IPS DF 6.9 (cell line): ENCODE data around the gene CYP19A1.

ENCODE experiments used
- DNase-seq: peaks from one replicate; pipeline ENCODE4 v3.0.0-alpha.2; 2013; ENCODE audit warnings: low read depth, low spot score
- H3K27ac ChIP-seq: one replicate; pipeline ENCODE4 v1.5.1; 2013; ENCODE audit warnings: low read length, control low read depth
- H3K27me3 ChIP-seq: 2 replicates; pipeline ENCODE4 v1.6.1; 2013; ENCODE audit warnings: mild to moderate bottlenecking, low read length; ENCODE audit not compliant: control insufficient read depth, insufficient read depth
- H3K36me3 ChIP-seq: 2 replicates; pipeline ENCODE4 v1.6.1; 2013; ENCODE audit warnings: low read length; ENCODE audit not compliant: control insufficient read depth, insufficient read depth
- H3K4me1 ChIP-seq: 2 replicates; pipeline ENCODE4 v1.6.1; 2013; ENCODE audit warnings: low read length; ENCODE audit not compliant: control insufficient read depth, insufficient read depth
- H3K4me3 ChIP-seq: 2 replicates; pipeline ENCODE4 v1.5.1; 2013; ENCODE audit warnings: mild to moderate bottlenecking, low read length
- H3K9me3 ChIP-seq: 2 replicates; pipeline ENCODE4 v1.6.1; 2013; ENCODE audit warnings: low read length, inconsistent platforms; ENCODE audit not compliant: control insufficient read depth, insufficient read depth
- WGBS: extraction: QIAGEN DNeasy Blood & Tissue Kit; methylation state at CpG from one replicate; pipeline ENCODE4 v1.1.7; 2013; ENCODE audit warnings: mixed read lengths, missing lambda C conversion rate; ENCODE audit not compliant: insufficient read length, insufficient coverage; 5-methylcytosine and 5-hydroxymethylcytosine counted together

Gene CYP19A1

GRCh38 chr15:51224428-51224827 is 114.0 kb downstream of the CYP19A1 start:
- H3K36me3 ChIP-seq: no peaks in the 10 kb centered on the region
- H3K4me1 ChIP-seq: peaks cover 4% of the 10 kb centered on the region; the same call in 1 of the 2 replicates
- no peaks in the 10 kb centered on the region for H3K9me3 ChIP-seq
- H3K27ac ChIP-seq: no peak overlapping the region
- no peak for DNase-seq
- H3K4me3 ChIP-seq: no peak overlapping the region
- no peaks in the 10 kb centered on the region for H3K27me3 ChIP-seq

GRCh38 chr15:51223771-51224229 is 114.6 kb downstream of the CYP19A1 start:
- H3K27ac ChIP-seq: no peak overlapping the region
- DNase-seq: no peak
- WGBS: no CpG with 5 or more reads among the region's 3 CpGs

GRCh38 chr15:51218299-51218938 is 120.0 kb downstream of the CYP19A1 start:
- Histone ChIP-seq H3K4me3 (no peak overlapping the region), H3K27ac (no peak overlapping the region), H3K27me3 (no peaks in the 10 kb centered on the region), H3K36me3 (no peaks in the 10 kb centered on the region), H3K9me3 (no peaks in the 10 kb centered on the region), H3K4me1 (no peaks in the 10 kb centered on the region)
- DNase-seq: no peak
- no CpG with 5 or more reads among the region's 3 CpGs for whole genome bisulfite sequencing

More at GRCh38 chr15:51223771-51224229, 114.6 kb downstream of the CYP19A1 start:
- no peaks in the 10 kb centered on the region for H3K36me3 ChIP-seq
- H3K27me3 ChIP-seq: no peaks in the 10 kb centered on the region
- H3K9me3 ChIP-seq: no peaks in the 10 kb centered on the region
- peaks cover 4% of the 10 kb centered on the region; the same call in 1 of the 2 replicates for H3K4me1 ChIP-seq
- no peak overlapping the region for H3K4me3 ChIP-seq

- Histone ChIP-seq H3K27ac (no peak overlapping the region), H3K4me1 (no peaks in the 10 kb centered on the region), H3K9me3 (no peaks in the 10 kb centered on the region), H3K27me3 (no peaks in the 10 kb centered on the region), H3K4me3 (no peak overlapping the region), H3K36me3 (no peaks in the 10 kb centered on the region)
- no peak for DNase-seq
- no CpG with 5 or more reads among the region's 2 CpGs for WGBS
Observed at GRCh38 chr15:51212909-51213308, 125.5 kb downstream of the CYP19A1 start.

- no CpG with 5 or more reads among the region's 5 CpGs for WGBS
Observed at GRCh38 chr15:51212239-51212638, 126.2 kb downstream of the CYP19A1 start.

GRCh38 chr15:51205050-51205975 is 133.1 kb downstream of the CYP19A1 start:
- Histone ChIP-seq H3K27ac (no peak overlapping the region), H3K9me3 (no peaks in the 10 kb centered on the region)
- no CpG with 5 or more reads among the region's 3 CpGs for WGBS

More at GRCh38 chr15:51212239-51212638, 126.2 kb downstream of the CYP19A1 start:
- no peak overlapping the region for H3K27ac ChIP-seq
- no peaks in the 10 kb centered on the region for H3K27me3 ChIP-seq
- H3K4me3 ChIP-seq: no peak overlapping the region
- no peaks in the 10 kb centered on the region for H3K9me3 ChIP-seq
- no peaks in the 10 kb centered on the region for H3K36me3 ChIP-seq
- DNase-seq: no peak
- H3K4me1 ChIP-seq: no peaks in the 10 kb centered on the region

GRCh38 chr15:51203797-51204196 is 134.6 kb downstream of the CYP19A1 start:
- WGBS: no CpG with 5 or more reads among the region's 2 CpGs
- H3K36me3 ChIP-seq: no peaks in the 10 kb centered on the region
- no peak overlapping the region for H3K4me3 ChIP-seq
- no peaks in the 10 kb centered on the region for H3K9me3 ChIP-seq
- no peak for DNase-seq
- H3K27me3 ChIP-seq: no peaks in the 10 kb centered on the region
- H3K27ac ChIP-seq: no peak overlapping the region
- H3K4me1 ChIP-seq: no peaks in the 10 kb centered on the region

More at GRCh38 chr15:51205050-51205975, 133.1 kb downstream of the CYP19A1 start:
- Histone ChIP-seq H3K36me3 (no peaks in the 10 kb centered on the region), H3K27me3 (no peaks in the 10 kb centered on the region), H3K4me3 (no peak overlapping the region), H3K4me1 (no peaks in the 10 kb centered on the region)
- no peak for DNase-seq

- Histone ChIP-seq H3K4me1 (no peaks in the 10 kb centered on the region), H3K27ac (no peak overlapping the region), H3K36me3 (no peaks in the 10 kb centered on the region), H3K9me3 (no peaks in the 10 kb centered on the region), H3K4me3 (no peak overlapping the region), H3K27me3 (no peaks in the 10 kb centered on the region)
- no CpG with 5 or more reads among the region's 3 CpGs for WGBS
- no peak for DNase-seq
Observed at GRCh38 chr15:51202783-51203182, 135.6 kb downstream of the CYP19A1 start.

GRCh38 chr15:51201581-51201980 is 136.8 kb downstream of the CYP19A1 start:
- H3K4me1 ChIP-seq: no peaks in the 10 kb centered on the region
- no peaks in the 10 kb centered on the region for H3K9me3 ChIP-seq
- no peaks in the 10 kb centered on the region for H3K36me3 ChIP-seq
- no peak overlapping the region for H3K4me3 ChIP-seq
- no peak for DNase-seq
- H3K27me3 ChIP-seq: no peaks in the 10 kb centered on the region
- no peak overlapping the region for H3K27ac ChIP-seq
- WGBS: no CpG with 5 or more reads among the region's 5 CpGs

- WGBS: no CpG with 5 or more reads among the region's 3 CpGs
Observed at GRCh38 chr15:51200792-51201191, 137.6 kb downstream of the CYP19A1 start.

More at GRCh38 chr15:51200792-51201191, 137.6 kb downstream of the CYP19A1 start:
- Histone ChIP-seq H3K9me3 (no peaks in the 10 kb centered on the region), H3K27me3 (no peaks in the 10 kb centered on the region), H3K4me1 (no peaks in the 10 kb centered on the region), H3K27ac (no peak overlapping the region), H3K4me3 (no peak overlapping the region), H3K36me3 (no peaks in the 10 kb centered on the region)
- DNase-seq: no peak
